ENCODE data around the gene NT5C3B. TPM values are rescaled to one million over a fixed set of nuclear protein-coding genes. Genes with fewer than 3 reads are reported as not detected.
"Not testable (repeated sequence)": the region's sequence is repeated elsewhere in the genome, so short reads cannot be mapped to it uniquely, and the experiment has no call there.

NT5C3B gene
- total and polyA plus RNA-seq, 12 donors = 14.5 to 48.5 (median 21.4) TPM

DNA sequence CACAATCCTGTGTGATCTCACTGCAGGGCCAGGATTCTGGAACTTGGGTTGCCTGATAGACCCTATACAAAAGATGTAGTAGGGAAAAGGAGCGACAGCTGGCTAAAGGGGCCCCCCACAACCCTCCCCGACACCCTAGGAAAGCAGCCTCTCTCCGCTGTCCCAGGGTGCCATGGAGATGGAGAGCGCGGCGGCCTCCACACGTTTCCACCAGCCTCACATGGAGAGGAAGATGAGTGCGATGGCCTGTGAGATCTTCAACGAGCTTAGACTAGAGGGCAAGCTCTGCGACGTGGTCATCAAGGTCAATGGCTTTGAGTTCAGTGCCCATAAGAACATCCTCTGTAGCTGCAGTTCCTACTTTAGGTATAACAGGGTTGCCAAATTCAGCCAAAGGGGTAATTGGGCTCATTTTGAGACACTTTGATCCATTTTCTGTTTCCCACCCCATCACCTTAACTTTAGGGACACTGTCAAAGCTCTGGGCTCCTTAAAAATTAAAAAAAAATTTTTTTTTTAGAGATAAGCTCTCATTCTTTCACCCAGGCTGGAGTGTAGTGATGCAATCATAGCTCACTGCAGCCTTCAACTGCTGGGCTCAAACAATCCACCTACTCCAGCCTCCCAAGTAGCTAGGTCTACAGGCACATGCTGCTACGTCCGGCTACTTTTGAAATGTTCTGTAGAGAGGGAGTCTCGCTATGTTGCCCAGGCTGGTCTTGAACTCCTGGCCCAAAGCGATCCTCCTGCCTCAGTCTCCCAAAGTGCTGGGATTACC lies 1.9 kb upstream of the NT5C3B start, which contains the start of gene KLHL10:
Gene KLHL10, plus strand, starts transcription at position 65 of the 778 bp plus-strand sequence. Its CDS starts 108 bp downstream, at position 173.
- Histone ChIP-seq H3K9me3 (no peaks in the 10 kb centered on the region), H3K27me3 (no peaks in the 10 kb centered on the region), H3K36me3 (peaks cover 0 to 6% (median 0%) of the 10 kb centered on the region in 9 donors), H3K4me3 (peak within 1 kb of the TSS in 6 of 10 donors; percentile 75 to 100 (median 90)), H3K4me1 (peaks cover 0 to 20% (median 14%) of the 10 kb centered on the region in 9 donors), H3K27ac (peak within 1 kb of the TSS in 1 of 10 donors; percentile 79)
- ATAC-seq (no peak), DNase-seq (no peak)
- TF ChIP-seq, protein P1, sequence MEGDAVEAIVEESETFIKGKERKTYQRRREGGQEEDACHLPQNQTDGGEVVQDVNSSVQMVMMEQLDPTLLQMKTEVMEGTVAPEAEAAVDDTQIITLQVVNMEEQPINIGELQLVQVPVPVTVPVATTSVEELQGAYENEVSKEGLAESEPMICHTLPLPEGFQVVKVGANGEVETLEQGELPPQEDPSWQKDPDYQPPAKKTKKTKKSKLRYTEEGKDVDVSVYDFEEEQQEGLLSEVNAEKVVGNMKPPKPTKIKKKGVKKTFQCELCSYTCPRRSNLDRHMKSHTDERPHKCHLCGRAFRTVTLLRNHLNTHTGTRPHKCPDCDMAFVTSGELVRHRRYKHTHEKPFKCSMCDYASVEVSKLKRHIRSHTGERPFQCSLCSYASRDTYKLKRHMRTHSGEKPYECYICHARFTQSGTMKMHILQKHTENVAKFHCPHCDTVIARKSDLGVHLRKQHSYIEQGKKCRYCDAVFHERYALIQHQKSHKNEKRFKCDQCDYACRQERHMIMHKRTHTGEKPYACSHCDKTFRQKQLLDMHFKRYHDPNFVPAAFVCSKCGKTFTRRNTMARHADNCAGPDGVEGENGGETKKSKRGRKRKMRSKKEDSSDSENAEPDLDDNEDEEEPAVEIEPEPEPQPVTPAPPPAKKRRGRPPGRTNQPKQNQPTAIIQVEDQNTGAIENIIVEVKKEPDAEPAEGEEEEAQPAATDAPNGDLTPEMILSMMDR (IDR thresholded peaks at IDR 0.05) = no peak
- intact Hi-C loops (cut with DNase I) = no loop called here
- 95 to 97% methylated on average over 15 of the region's 15 CpGs for WGBS, 2 donors

DNA sequence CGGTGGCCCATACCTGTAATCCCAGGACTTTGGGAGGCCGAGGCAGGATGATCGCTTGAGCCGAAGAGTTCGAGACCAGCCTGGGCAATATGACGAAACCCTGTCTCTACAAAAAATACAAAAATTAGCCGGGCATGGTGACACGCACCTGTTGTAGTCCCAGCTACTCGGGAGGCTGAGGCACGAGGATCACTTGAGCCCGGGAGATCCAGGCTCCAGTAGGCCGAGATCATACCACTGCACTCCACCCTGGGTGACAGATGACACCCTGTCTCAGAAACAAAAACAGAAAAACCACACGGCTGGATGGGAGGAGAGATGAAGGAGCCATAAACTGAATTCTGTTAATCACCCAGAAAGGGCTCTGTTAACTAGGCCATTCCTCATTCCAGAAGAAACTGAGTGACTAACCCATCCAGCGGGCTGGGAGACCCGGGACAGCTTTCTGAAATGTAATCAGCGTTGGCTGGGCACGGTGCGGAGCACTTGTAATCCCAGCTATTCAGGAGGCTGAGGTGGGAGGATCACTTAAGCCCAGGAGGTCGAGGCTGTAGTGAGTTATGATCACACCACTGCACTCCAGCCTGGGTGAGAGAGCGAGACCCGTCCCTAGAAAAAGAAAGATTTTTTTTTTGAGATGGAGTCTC lies 641 bp upstream of the NT5C3B start:
- no peak for DNase-seq
- intact Hi-C loops (cut with DNase I) = no loop called here
- H3K36me3 ChIP-seq = peaks cover 0 to 19% (median under 1%) of the 10 kb centered on the region in 9 donors
- no peaks in the 10 kb centered on the region for H3K9me3 ChIP-seq
- H3K27me3 ChIP-seq = no peaks in the 10 kb centered on the region
- ATAC-seq = peak in 1 of 8 donors; percentile 17
- TF ChIP-seq, protein P1 (IDR thresholded peaks at IDR 0.05) = no peak
- H3K4me1 ChIP-seq = peaks cover 0 to 20% (median 14%) of the 10 kb centered on the region in 9 donors
- 56 to 61% methylated on average over 21 of the region's 21 CpGs for WGBS, 2 donors
- peak overlapping the region in 9 of 10 donors; percentile 70 to 100 (median 86) for H3K4me3 ChIP-seq
- H3K27ac ChIP-seq = peak overlapping the region in 5 of 10 donors; percentile 70 to 79 (median 77)

DNA sequence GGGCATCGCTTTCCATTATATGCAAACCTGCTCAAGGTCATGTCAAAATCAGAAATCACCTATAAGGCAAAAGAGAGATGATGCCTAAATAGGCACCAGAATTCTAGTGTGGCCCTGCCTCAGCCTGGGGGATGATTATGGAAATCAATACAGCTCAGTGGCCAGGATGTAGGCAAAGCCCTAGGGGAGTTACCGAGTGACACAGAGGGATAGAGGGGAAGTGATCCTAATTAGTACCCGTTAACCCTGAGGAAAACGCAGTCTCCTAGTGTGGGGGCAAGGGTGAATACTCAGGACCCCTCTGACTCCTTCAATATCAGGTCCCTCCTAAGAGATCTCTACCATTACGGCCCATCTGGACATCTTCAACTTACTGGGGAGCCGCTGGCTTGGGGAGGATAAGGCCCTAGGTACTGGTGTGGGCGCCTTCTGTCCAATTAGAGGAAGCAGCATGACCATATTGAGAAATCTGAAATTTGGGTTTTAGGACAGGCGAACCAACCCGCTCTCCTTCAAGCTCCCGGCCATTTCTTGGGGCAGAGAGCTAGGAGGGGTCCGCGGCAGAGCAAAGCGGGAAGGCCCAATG lies 725 bp downstream of the NT5C3B start:
- peak; percentile 13 to 66 (median 41) for ATAC-seq
- Histone ChIP-seq H3K36me3 (peaks cover 0 to 33% (median 12%) of the 10 kb centered on the region in 9 donors), H3K27me3 (no peaks in the 10 kb centered on the region), H3K4me1 (peaks cover 0 to 20% (median 14%) of the 10 kb centered on the region in 9 donors), H3K4me3 (peak overlapping the region; percentile 70 to 100 (median 90)), H3K9me3 (no peaks in the 10 kb centered on the region), H3K27ac (peak overlapping the region in 9 of 10 donors; percentile 60 to 84 (median 75))
- DNase-seq = no peak
- TF ChIP-seq, protein P1 (IDR thresholded peaks at IDR 0.05) = no peak
- WGBS, 2 donors = 13 to 16% methylated on average over 13 of the region's 13 CpGs
- intact Hi-C loops (cut with DNase I) = no loop called here

DNA sequence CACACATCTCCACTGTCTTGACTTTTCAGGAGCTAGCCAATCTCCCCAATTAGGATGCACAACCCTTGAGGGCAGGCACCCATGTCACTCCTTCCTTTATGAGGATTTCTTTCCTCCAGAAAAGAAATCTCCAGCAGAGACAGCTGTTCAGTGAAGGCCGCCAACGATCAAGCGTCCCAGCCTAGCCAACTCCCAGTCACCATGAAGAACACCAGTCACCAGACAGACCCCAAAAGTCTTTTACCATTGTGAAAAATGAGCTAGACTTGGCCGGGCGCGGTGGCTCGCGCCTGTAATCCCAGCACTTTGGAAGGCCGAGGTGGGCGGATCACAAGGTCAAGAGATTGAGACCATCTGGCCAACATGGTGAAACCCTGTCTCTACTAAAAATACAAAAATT lies 6.1 kb downstream of the NT5C3B start:
- H3K4me3 ChIP-seq; H3K4me1 ChIP-seq; intact Hi-C loops (cut with DNase I); ATAC-seq; DNase-seq; H3K27ac ChIP-seq; H3K27me3 ChIP-seq; H3K9me3 ChIP-seq: not testable (repeated sequence)
- 86 to 87% methylated on average over 10 of the region's 10 CpGs for WGBS, 2 donors
- peaks cover 0 to 85% (median 32%) of the 10 kb centered on the region in 9 donors for H3K36me3 ChIP-seq

All from heart right ventricle (tissue), 16 donors.